H9 (cell line): ENCODE data around the gene TUBA1A. TPM values are rescaled to one million over a fixed set of nuclear protein-coding genes. Genes with fewer than 3 reads are reported as not detected.

Experiments
- DNase-seq: peaks from one replicate; pipeline ENCODE4 v3.0.0-alpha.2; 2017
- H2AFZ ChIP-seq: one replicate; pipeline ENCODE4 v1.6.1; 2013; ENCODE audit warnings: mild to moderate bottlenecking, low read length, control low read depth, moderate library complexity
- H2AK5ac ChIP-seq: 2 replicates; pipeline ENCODE4 v1.6.1; 2013; ENCODE audit warnings: low read length, control low read depth, mixed read lengths; ENCODE audit not compliant: insufficient read length
- H2BK120ac ChIP-seq: one replicate; pipeline ENCODE4 v1.6.1; 2013; ENCODE audit warnings: low read depth, mild to moderate bottlenecking, low read length, control low read depth, inconsistent platforms; ENCODE audit not compliant: poor library complexity, severe bottlenecking
- H2BK12ac ChIP-seq: 2 replicates; pipeline ENCODE4 v1.6.1; 2013; ENCODE audit warnings: low read length, control low read depth, mixed read lengths, low read depth; ENCODE audit not compliant: insufficient read length
- H2BK15ac ChIP-seq: 2 replicates; pipeline ENCODE4 v1.6.1; 2013; ENCODE audit warnings: low read depth, low read length, control low read depth
- H2BK20ac ChIP-seq: one replicate; pipeline ENCODE4 v1.6.1; 2013; ENCODE audit warnings: low read depth, mild to moderate bottlenecking, low read length, control low read depth, inconsistent platforms; ENCODE audit not compliant: poor library complexity, severe bottlenecking
- H2BK5ac ChIP-seq: 2 replicates; pipeline ENCODE4 v1.6.1; 2013; ENCODE audit warnings: low read length, control low read depth, mixed read lengths; ENCODE audit not compliant: insufficient read length
- H3K14ac ChIP-seq: 2 replicates; pipeline ENCODE4 v1.6.1; 2013; ENCODE audit warnings: low read length, control low read depth; ENCODE audit not compliant: insufficient read depth
- H3K18ac ChIP-seq: 2 replicates; pipeline ENCODE4 v1.6.1; 2013; ENCODE audit warnings: low read depth, mild to moderate bottlenecking, mixed read lengths, low read length, control low read depth; ENCODE audit not compliant: insufficient read length
- H3K23ac ChIP-seq: 2 replicates; pipeline ENCODE4 v1.6.1; 2013; ENCODE audit warnings: low read length, control low read depth, mixed read lengths, low read depth; ENCODE audit not compliant: insufficient read length
- H3K23me2 ChIP-seq: 2 replicates; pipeline ENCODE4 v1.6.1; 2013; ENCODE audit warnings: low read depth, mild to moderate bottlenecking, mixed read lengths, low read length, control low read depth; ENCODE audit not compliant: insufficient read length, poor library complexity, severe bottlenecking
- H3K27ac ChIP-seq: 2 replicates; pipeline ENCODE4 v1.5.1; 2013; ENCODE audit warnings: low read length, control low read depth, mixed read lengths, low read depth; ENCODE audit not compliant: insufficient read length
- H3K27me3 ChIP-seq: 2 replicates; pipeline ENCODE4 v1.6.1; 2013; ENCODE audit warnings: low read length, control low read depth, inconsistent platforms; ENCODE audit not compliant: insufficient read depth
- H3K4ac ChIP-seq: 2 replicates; pipeline ENCODE4 v1.6.1; 2013; ENCODE audit warnings: low read depth, mild to moderate bottlenecking, control low read depth, inconsistent platforms, low read length, moderate library complexity
- H3K4me1 ChIP-seq: 2 replicates; pipeline ENCODE4 v1.6.1; 2013; ENCODE audit warnings: low read length, control low read depth, inconsistent platforms; ENCODE audit not compliant: insufficient read depth
- H3K4me2 ChIP-seq: 2 replicates; pipeline ENCODE4 v1.6.1; 2013; ENCODE audit warnings: low read length, control low read depth, mixed read lengths; ENCODE audit not compliant: insufficient read length, insufficient read depth
- H3K56ac ChIP-seq: 2 replicates; pipeline ENCODE4 v1.6.1; 2013; ENCODE audit warnings: low read depth, mild to moderate bottlenecking, mixed read lengths, low read length, control low read depth; ENCODE audit not compliant: insufficient read length
- H3K79me1 ChIP-seq: 2 replicates; pipeline ENCODE4 v1.6.1; 2013; ENCODE audit warnings: low read depth, mild to moderate bottlenecking, moderate library complexity, low read length, control low read depth, inconsistent platforms; ENCODE audit not compliant: insufficient read depth, poor library complexity, severe bottlenecking
- H3K79me2 ChIP-seq: 2 replicates; pipeline ENCODE4 v1.6.1; 2013; ENCODE audit warnings: low read length, control low read depth, inconsistent platforms; ENCODE audit not compliant: insufficient read depth
- H3K9ac ChIP-seq: 2 replicates; pipeline ENCODE4 v1.6.1; 2013; ENCODE audit warnings: low read length, control low read depth, mixed read lengths; ENCODE audit not compliant: insufficient read length; ENCODE audit errors: extremely low read depth
- H3K9me3 ChIP-seq: one replicate; pipeline ENCODE4 v1.6.1; 2013; ENCODE audit warnings: low read depth, low read length, inconsistent platforms; ENCODE audit not compliant: control insufficient read depth
- H3T11ph ChIP-seq: one replicate; pipeline ENCODE4 v1.6.1; 2013; ENCODE audit warnings: mild to moderate bottlenecking, low read length, control low read depth, inconsistent platforms
- H4K20me1 ChIP-seq: one replicate; pipeline ENCODE4 v1.6.1; 2013; ENCODE audit not compliant: control insufficient read depth, insufficient read length, insufficient read depth
- H4K5ac ChIP-seq: 2 replicates; pipeline ENCODE4 v1.6.1; 2013; ENCODE audit warnings: low read depth, mild to moderate bottlenecking, mixed read lengths, low read length, control low read depth; ENCODE audit not compliant: insufficient read length
- H4K8ac ChIP-seq: replicated peaks from 2 replicates; pipeline ENCODE4 v1.6.1; 2013; ENCODE audit warnings: low read length, control low read depth, mixed read lengths, low read depth; ENCODE audit not compliant: insufficient read length
- H4K91ac ChIP-seq: 2 replicates; pipeline ENCODE4 v1.6.1; 2013; ENCODE audit warnings: low read depth, mild to moderate bottlenecking, moderate library complexity, mixed read lengths, low read length, control low read depth; ENCODE audit not compliant: insufficient read length
- H3K27ac Mint-ChIP-seq, 3 experiments: 2 replicates in 2 of 3; 3 replicates in 1 of 3; pipeline ENCODE4 v1.8.0; 2020 to 2021; ENCODE audit warnings: mixed read lengths in 3 of 3, mild to moderate bottlenecking in 1 of 3, moderate library complexity in 1 of 3
- H3K27me3 Mint-ChIP-seq: 2 replicates; pipeline ENCODE4 v1.8.0; 2021; ENCODE audit warnings: low read depth, mild to moderate bottlenecking, moderate library complexity, mixed read lengths
- H3K36me3 Mint-ChIP-seq, 3 experiments: 2 replicates in 2 of 3; 3 replicates in 1 of 3; pipeline ENCODE4 v1.8.0; 2020 to 2021; ENCODE audit warnings: low read depth in 3 of 3, mixed read lengths in 3 of 3; ENCODE audit not compliant: insufficient read depth in 1 of 3
- H3K4me1 Mint-ChIP-seq, 2 experiments: 2 replicates each; pipeline ENCODE4 v1.8.0; 2020; ENCODE audit warnings: mixed read lengths in 2 of 2
- H3K4me3 Mint-ChIP-seq, 2 experiments: 2 replicates in 1 of 2; 3 replicates in 1 of 2; pipeline ENCODE4 v1.8.0; 2020 to 2021; ENCODE audit warnings: mild to moderate bottlenecking in 2 of 2, mixed read lengths in 2 of 2, moderate library complexity in 1 of 2
- H3K9me3 Mint-ChIP-seq, 2 experiments: 2 replicates in 1 of 2; 3 replicates in 1 of 2; pipeline ENCODE4 v1.8.0; 2020; ENCODE audit warnings: mild to moderate bottlenecking in 2 of 2, mixed read lengths in 2 of 2, moderate library complexity in 1 of 2
- CTCF ChIP-seq: fragments of 200-600 bp; sonication (generic); conservative IDR thresholded peaks from 3 replicates; pipeline ENCODE4 v1.8.0; 2021; ENCODE audit warnings: antibody characterized with exemption, mild to moderate bottlenecking
- total RNA-seq: library from RNA; stranded (reverse); gene quantifications from 2 replicates; pipeline ENCODE4 v1.2.1, GENCODE V29; 2021

The TUBA1A gene
- total RNA-seq, 1 experiment from 2014 or later: 149 TPM

DNA sequence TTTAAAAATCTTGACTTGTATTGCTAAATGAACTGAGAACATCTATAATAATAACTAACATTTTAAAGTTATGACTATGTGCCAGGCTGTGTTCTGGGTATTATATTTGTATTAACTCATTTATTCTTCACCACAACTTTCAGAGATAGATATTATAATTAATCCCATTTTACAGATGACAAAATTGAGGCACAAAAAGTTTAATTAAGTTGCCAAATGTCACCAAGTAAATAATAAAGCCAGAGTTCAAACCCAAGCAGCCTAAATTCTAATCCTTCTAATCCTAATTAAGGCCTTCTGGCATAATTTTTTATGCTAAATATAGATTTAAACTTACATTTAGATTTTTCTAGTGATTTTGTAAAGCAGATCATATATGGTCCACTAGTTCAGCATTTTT is 17.5 kb upstream of the TUBA1A start:
- Histone ChIP-seq H4K5ac (no peak overlapping the region), H3K14ac (no peak overlapping the region), H3K27ac (no peak overlapping the region), H3K79me2 (no peaks in the 10 kb centered on the region), H3K4ac (no peak overlapping the region), H2BK120ac (no peak overlapping the region), H3K79me1 (no peaks in the 10 kb centered on the region), H3K9ac (no peak overlapping the region), H2AK5ac (no peak overlapping the region), H2BK20ac (no peak overlapping the region), H3K4me1 (no peaks in the 10 kb centered on the region), H3K23ac (no peak overlapping the region), H3K27me3 (no peaks in the 10 kb centered on the region), H3K23me2 (peaks cover 2% of the 10 kb centered on the region), H2BK5ac (no peak overlapping the region), H2BK15ac (no peak overlapping the region), H2BK12ac (no peak overlapping the region), H3K18ac (no peak overlapping the region), H3T11ph (no peak overlapping the region), H4K91ac (no peak overlapping the region), H3K56ac (no peak overlapping the region), H4K8ac (no peak overlapping the region), H2AFZ (no peak overlapping the region), H3K9me3 (no peaks in the 10 kb centered on the region), H3K4me2 (no peak overlapping the region), H4K20me1 (no peaks in the 10 kb centered on the region)
- Mint-ChIP-seq H3K4me1 (peaks cover 8% of the 10 kb centered on the region in 2 experiments), H3K9me3 (no peaks in the 10 kb centered on the region), H3K36me3 (no peaks in the 10 kb centered on the region), H3K27ac (no peak overlapping the region), H3K27me3 (no peaks in the 10 kb centered on the region), H3K4me3 (no peak overlapping the region)
- DNase-seq: no peak
- no peak for TF ChIP-seq CTCF
